Progenitor cell of endocrine pancreas (in vitro differentiated cells): ENCODE results near the gene PPP1CC. TPM values are rescaled to one million over a fixed set of nuclear protein-coding genes. Genes with fewer than 3 reads are reported as not detected.

Source experiments
- DNase-seq: peaks from one replicate; pipeline ENCODE4 v3.0.0; 2021; ENCODE audit warnings: low spot score; ENCODE audit not compliant: unreplicated experiment
- H3K27ac Mint-ChIP-seq: 2 replicates; pipeline ENCODE4 v1.8.0; 2021; ENCODE audit warnings: mild to moderate bottlenecking, moderate library complexity, mixed read lengths
- H3K27me3 Mint-ChIP-seq: 2 replicates; pipeline ENCODE4 v1.8.0; 2021; ENCODE audit warnings: mixed read lengths
- H3K36me3 Mint-ChIP-seq: 2 replicates; pipeline ENCODE4 v1.8.0; 2022; ENCODE audit warnings: mixed read lengths; ENCODE audit not compliant: insufficient read depth
- H3K4me1 Mint-ChIP-seq: 2 replicates; pipeline ENCODE4 v1.8.0; 2021; ENCODE audit warnings: low read depth, mixed read lengths
- H3K4me3 Mint-ChIP-seq: 2 replicates; pipeline ENCODE4 v1.8.0; 2021; ENCODE audit warnings: low read depth, mild to moderate bottlenecking, moderate library complexity, mixed read lengths
- H3K9me3 Mint-ChIP-seq: 2 replicates; pipeline ENCODE4 v1.8.0; 2021; ENCODE audit warnings: low read depth, mixed read lengths
- total RNA-seq: library from RNA; stranded (reverse); gene quantifications from 2 replicates; pipeline ENCODE4 v1.2.1, GENCODE V29; 2021
- TF ChIP-seq, protein P1 (sequence below): fragments of 200-600 bp; sonication (generic); IDR thresholded peaks from one replicate; pipeline ENCODE4 v1.5.0; 2021; ENCODE audit warnings: antibody characterized with exemption, mild to moderate bottlenecking; ENCODE audit not compliant: unreplicated experiment

Gene PPP1CC
- total RNA-seq, 1 donor from 2014 or later, result 164 TPM

DNA sequence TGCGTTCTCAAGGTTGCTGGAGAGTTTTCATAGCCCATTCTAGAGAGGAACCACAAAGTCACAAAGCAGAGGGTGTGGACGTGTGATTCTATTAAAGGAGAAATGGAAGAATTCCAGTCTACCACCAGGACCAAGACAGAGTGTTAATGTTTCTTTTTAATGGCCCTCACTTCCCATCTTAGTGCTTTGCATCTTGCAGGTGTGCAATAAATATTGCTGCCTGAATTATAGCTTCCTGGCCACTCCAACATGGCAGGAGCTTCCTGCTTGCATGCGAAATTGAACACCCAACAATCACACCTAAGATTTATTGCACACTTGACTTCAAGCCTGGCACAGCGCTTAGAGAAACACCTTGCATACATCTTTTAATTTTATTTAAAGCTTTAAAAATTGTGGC lies 22.4 kb upstream of the PPP1CC start:
- Mint-ChIP-seq H3K27me3 (peaks cover 4% of the 10 kb centered on the region), H3K9me3 (no peaks in the 10 kb centered on the region), H3K4me1 (no peaks in the 10 kb centered on the region), H3K36me3 (no peaks in the 10 kb centered on the region), H3K27ac (no peak overlapping the region), H3K4me3 (no peak overlapping the region)
- no peak for DNase-seq
- TF ChIP-seq, protein P1, sequence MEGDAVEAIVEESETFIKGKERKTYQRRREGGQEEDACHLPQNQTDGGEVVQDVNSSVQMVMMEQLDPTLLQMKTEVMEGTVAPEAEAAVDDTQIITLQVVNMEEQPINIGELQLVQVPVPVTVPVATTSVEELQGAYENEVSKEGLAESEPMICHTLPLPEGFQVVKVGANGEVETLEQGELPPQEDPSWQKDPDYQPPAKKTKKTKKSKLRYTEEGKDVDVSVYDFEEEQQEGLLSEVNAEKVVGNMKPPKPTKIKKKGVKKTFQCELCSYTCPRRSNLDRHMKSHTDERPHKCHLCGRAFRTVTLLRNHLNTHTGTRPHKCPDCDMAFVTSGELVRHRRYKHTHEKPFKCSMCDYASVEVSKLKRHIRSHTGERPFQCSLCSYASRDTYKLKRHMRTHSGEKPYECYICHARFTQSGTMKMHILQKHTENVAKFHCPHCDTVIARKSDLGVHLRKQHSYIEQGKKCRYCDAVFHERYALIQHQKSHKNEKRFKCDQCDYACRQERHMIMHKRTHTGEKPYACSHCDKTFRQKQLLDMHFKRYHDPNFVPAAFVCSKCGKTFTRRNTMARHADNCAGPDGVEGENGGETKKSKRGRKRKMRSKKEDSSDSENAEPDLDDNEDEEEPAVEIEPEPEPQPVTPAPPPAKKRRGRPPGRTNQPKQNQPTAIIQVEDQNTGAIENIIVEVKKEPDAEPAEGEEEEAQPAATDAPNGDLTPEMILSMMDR, result no peak

DNA sequence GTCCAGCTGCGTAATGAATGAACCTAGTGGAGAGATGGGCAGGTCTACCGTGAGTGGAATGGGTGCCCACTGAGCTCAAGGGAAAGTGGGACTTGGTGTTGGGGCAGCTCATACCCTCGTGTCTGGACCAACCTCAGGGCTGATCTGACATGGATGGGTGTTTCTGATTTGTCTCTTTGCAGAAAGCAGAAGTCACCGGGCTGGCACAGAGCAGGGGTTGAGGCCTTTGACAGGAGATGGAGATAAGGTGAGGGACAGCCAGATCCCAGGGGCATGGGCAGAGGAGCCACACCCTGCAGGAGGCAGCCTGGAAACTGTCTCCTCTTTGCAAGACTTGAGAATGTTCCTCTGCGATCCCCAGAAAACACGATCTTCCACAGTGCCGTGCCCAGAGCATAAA lies 20.9 kb upstream of the PPP1CC start:
- H3K4me3 Mint-ChIP-seq, result no peak overlapping the region
- no peaks in the 10 kb centered on the region for H3K36me3 Mint-ChIP-seq
- no peaks in the 10 kb centered on the region for H3K9me3 Mint-ChIP-seq
- no peaks in the 10 kb centered on the region for H3K4me1 Mint-ChIP-seq
- H3K27ac Mint-ChIP-seq, result no peak overlapping the region
- no peak for DNase-seq
- peaks cover 4% of the 10 kb centered on the region for H3K27me3 Mint-ChIP-seq
- TF ChIP-seq, protein P1, result no peak

DNA sequence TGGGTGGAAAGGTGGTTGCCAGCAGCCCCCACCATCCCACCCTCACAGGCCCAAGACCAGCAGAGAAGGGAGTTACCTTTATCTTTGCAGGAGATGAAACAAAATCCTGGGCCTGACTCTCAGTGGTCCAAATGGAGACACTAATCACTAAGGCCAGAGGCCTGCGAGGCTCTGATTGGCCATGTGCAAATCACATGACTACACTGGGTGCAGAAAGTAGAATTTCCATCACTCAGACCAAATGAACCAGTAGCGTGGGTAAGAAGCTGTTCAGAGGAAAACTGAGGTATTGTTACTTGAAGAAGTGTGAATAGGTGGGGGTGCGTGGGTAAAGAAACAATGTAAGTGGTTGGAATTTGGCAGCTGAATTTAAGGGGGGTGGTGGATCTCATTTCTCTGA lies 20.2 kb upstream of the PPP1CC start:
- Mint-ChIP-seq H3K27ac (no peak overlapping the region), H3K36me3 (no peaks in the 10 kb centered on the region), H3K9me3 (no peaks in the 10 kb centered on the region), H3K4me1 (peaks cover 3% of the 10 kb centered on the region), H3K27me3 (peaks cover 4% of the 10 kb centered on the region), H3K4me3 (no peak overlapping the region)
- DNase-seq, result no peak
- TF ChIP-seq, protein P1, result no peak

DNA sequence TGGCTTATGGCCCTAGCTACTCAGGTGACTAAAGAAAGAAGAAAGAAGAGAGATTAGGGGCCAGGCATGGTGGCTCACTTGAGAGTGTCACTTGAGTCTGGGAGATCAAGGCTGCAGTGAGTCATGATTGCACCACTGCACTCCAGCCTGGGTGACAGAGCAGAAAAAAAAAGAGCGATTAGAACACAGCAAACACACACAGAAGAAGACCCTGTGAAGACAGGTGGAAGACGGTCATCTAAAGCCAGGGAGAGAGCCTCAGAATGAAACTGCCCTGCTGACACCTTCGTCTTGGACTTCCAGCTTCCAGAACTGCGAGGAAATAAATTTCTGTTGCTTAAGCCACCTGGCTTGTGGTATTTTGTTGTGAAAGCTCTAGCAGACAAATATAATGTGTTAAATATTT lies 17.5 kb upstream of the PPP1CC start:
- no peaks in the 10 kb centered on the region for H3K9me3 Mint-ChIP-seq

DNA sequence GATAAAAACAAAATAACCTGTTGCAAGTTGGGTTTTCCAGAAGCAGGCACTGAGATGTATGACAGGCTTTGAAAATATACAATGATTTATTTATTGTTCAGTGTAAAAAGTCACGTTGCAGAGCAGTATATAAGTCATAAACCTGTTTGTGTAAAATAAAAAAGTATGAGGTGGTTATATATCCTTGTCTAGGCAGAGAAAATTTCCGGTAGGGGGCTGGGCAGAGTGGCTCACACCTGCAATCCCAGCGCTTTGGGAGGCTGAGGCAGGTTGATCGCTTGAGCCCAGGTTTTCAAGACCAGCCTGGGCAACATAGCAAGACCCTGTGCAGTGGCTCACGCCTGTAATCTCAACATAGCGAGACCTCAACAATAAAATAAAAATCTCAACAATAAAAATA lies 16.2 kb upstream of the PPP1CC start:
- no peak overlapping the region for H3K27ac Mint-ChIP-seq
- no peaks in the 10 kb centered on the region for H3K9me3 Mint-ChIP-seq
- H3K4me3 Mint-ChIP-seq, result no peak overlapping the region
- no peaks in the 10 kb centered on the region for H3K36me3 Mint-ChIP-seq
- peaks cover 3% of the 10 kb centered on the region for H3K4me1 Mint-ChIP-seq
- TF ChIP-seq, protein P1, result no peak
- H3K27me3 Mint-ChIP-seq, result peaks cover 6% of the 10 kb centered on the region
- DNase-seq, result no peak

More for the DNA sequence above, 17.5 kb upstream of the PPP1CC start:
- no peak for DNase-seq
- H3K4me3 Mint-ChIP-seq, result no peak overlapping the region
- peaks cover 6% of the 10 kb centered on the region for H3K27me3 Mint-ChIP-seq
- H3K27ac Mint-ChIP-seq, result no peak overlapping the region
- H3K36me3 Mint-ChIP-seq, result no peaks in the 10 kb centered on the region
- peaks cover 3% of the 10 kb centered on the region for H3K4me1 Mint-ChIP-seq
- TF ChIP-seq, protein P1, result no peak
